HL-60 (cell line): ENCODE results near the gene USP32.

Experiments used
- CTCF ChIP-seq: IDR thresholded peaks from one replicate; pipeline ENCODE4 v1.5.1; 2011; ENCODE audit warnings: low read length, control low read depth, inconsistent platforms; ENCODE audit not compliant: insufficient read depth
- POLR2AphosphoS5 ChIP-seq: IDR thresholded peaks from 2 replicates; pipeline ENCODE4 v1.6.1; 2012; ENCODE audit warnings: low read depth

- TF ChIP-seq CTCF (no peak), POLR2AphosphoS5 (no peak)
These were observed 234.4 kb downstream of the USP32 start for GRCh38 chr17:60157487-60158040.
